T-helper 9 cell (primary cell): ENCODE data around the gene ABHD4.
"Not testable (repeated sequence)": the region's sequence is repeated elsewhere in the genome, so short reads cannot be mapped to it uniquely, and the experiment has no call there.

Source experiments
- DNase-seq: peaks from one replicate; pipeline ENCODE4 v3.0.0-alpha.2; 2020

ABHD4 gene

GRCh38 chr14:22561661-22562579 lies 36.2 kb upstream of the ABHD4 start:
- DNase-seq: peak; percentile 64

- DNase-seq: no peak
These were observed 34.1 kb upstream of the ABHD4 start for GRCh38 chr14:22563987-22564386.

GRCh38 chr14:22564463-22564862 lies 33.6 kb upstream of the ABHD4 start:
- no peak for DNase-seq

DNA sequence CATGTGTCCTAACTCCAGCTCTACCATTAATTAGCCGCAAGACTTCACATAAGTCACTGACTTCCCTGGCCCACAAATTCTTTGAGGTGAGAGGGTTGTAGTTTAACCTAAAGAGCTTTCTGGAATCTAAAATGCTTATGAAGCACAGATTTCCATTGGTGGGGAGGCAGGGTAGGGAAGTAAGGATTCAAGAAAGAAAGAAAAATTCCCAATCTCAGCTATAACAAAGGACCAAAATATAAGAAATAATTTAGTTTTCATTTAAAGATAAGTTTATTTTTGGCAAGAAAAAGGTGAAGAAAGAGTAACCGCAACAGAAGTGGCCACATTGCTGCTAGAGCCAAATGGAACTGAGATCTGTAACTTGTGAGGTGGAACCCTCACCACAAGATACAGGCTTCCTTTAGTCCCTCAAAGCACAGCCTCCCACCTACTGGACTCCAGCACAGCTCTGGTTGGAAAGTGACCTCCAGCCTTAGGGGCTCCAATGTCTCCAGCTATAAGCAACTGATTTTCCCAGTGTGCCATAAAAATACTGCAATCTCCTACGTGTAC lies 32.6 kb upstream of the ABHD4 start:
- DNase-seq: no peak

- DNase-seq: not testable (repeated sequence)
These were observed 31.8 kb upstream of the ABHD4 start for GRCh38 chr14:22566266-22566665.

DNA sequence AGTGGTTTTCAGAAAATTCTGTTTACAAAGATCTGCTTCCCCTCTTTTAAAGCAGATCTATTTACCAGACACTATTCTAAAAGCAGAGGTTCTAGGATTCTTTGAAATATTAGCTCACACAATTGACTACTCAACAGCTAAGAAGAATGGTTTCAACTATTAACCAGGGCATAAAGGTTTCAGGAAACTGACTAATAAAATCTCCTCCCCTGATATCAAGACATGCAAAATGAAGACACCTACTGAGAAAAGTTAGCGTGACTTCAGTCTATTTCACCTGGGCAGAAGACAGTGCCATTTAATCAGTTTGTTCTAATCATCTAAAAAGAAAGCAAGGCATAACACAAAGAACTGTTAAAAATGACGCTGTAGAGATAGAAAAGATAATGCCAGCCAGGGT lies 31.3 kb upstream of the ABHD4 start:
- DNase-seq: no peak

GRCh38 chr14:22567437-22567836 lies 30.7 kb upstream of the ABHD4 start:
- DNase-seq: no peak

- DNase-seq: no peak
These were observed 28.9 kb upstream of the ABHD4 start for GRCh38 chr14:22569106-22569736.

GRCh38 chr14:22569737-22570131 lies 28.4 kb upstream of the ABHD4 start:
- no peak for DNase-seq

- DNase-seq: peak; percentile 65
These were observed 27.8 kb upstream of the ABHD4 start for GRCh38 chr14:22570132-22570949.

- no peak for DNase-seq
These were observed 25.5 kb upstream of the ABHD4 start for GRCh38 chr14:22572562-22573058.

GRCh38 chr14:22573804-22574203 lies 24.3 kb upstream of the ABHD4 start:
- DNase-seq: no peak

GRCh38 chr14:22577334-22577908 lies 20.7 kb upstream of the ABHD4 start:
- no peak for DNase-seq

DNA sequence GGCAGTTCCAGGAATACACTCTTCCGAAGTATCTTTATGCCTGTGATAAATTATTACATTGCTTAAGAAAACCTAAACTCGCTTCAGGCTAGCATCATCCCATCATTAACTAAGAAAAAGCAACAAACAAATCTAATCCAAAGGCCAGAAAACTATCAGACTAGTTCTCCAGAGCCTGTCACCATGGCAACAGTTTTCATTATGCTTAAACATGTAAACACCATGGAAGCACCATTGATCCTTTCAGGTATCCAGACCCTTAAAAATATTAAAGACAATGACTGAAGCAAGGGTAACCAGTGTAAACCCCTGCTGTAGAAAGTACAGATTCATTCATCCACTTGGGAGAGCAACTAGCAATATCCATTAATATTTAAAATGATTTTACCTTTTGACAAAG lies 18.9 kb upstream of the ABHD4 start:
- DNase-seq: no peak

GRCh38 chr14:22579881-22580280 lies 18.2 kb upstream of the ABHD4 start:
- DNase-seq: no peak

GRCh38 chr14:22580625-22581024 lies 17.5 kb upstream of the ABHD4 start:
- DNase-seq: no peak

DNA sequence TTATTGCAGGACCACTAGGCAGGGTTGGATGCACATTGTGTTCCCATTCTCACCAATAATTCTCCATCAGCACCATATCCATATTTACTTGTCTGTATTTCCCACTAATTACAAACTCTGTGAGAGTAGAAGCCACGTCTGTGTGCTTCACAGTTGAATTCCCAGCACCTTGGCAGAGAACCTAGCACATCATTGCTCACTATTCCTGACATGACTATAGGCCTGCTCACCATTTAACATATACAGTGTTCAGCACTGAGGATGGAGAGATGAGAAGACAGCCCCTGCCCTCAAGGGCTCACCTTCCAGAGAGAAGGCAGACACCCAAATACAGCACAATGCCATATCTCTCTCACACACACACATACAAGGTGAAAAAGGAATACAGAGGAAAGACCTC lies 14.1 kb upstream of the ABHD4 start:
- no peak for DNase-seq

- no peak for DNase-seq
These were observed 10.9 kb upstream of the ABHD4 start for GRCh38 chr14:22587247-22587646.

- not testable (repeated sequence) for DNase-seq
These were observed 10.2 kb upstream of the ABHD4 start for GRCh38 chr14:22587677-22588422.

DNA sequence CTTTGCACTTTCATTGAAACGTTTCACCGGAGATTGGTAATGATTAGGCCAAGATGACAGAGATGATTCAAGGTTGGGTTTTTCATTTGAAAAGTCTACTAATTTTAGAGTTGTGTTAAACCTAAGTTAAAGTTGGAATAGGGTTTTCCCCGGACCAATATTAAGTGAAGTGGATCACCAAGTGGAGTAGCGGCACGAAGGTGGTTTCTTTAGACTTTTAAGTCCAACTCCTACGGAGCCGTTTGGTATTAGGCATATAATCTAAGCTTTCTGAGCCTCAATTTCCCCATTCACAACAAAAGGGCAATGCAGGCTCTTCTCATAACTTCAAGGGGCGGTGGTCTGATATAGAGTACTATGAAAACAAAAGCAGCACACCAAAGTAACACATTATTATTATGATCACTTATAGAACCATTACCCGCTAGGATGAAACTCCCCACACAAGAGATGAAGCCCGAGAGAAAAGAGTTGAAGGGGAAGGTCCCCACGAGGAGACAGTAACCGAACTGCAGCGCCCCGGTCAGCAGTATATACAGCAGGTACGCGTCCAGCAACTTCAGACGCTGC lies 9.5 kb upstream of the ABHD4 start:
- no peak for DNase-seq

DNA sequence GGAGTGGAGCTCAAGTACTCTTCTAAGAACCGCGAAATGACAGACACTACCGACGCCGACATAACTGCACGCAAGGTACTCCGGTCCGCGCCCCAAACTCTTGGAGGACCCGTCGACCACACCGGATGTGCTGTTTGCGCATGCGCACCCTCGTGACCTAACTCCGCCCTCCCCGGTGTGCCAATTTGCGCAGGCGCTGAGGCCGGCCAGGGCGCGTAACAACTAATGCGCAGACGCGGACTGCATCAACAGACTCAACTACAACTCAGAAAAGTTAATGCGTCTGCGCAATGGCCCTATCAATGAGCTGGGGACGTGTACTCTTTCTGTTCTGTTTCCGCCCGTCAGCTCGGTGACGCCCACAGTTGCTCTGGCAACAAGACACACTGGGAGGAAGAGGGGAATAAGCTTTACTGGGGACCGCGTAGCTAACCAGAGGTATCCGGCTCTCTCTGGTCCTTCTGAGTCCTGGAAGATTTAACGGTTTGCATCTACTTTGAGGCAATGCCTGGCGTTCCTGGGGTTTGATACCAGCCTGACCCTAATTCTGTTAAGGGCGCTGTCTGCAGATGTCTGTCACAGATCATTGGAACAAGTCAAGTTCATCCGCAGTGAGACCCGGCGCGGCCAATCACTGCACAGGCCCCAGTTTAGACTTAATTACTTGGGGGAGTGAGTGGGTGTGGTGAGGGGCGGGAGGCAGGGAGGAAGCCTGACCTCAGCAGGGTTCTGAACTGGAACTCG lies 8.8 kb upstream of the ABHD4 start, which contains the start of gene DAD1:
Gene DAD1 (minus strand): TSS at position 129 of the 744 bp plus-strand sequence. CDS start 67 bp downstream, at position 62.
- peak; percentile 99 for DNase-seq
